GM12878 (cell line): Measurements from ENCODE around the gene S100A6. TPM values are rescaled to one million over a fixed set of nuclear protein-coding genes. Genes with fewer than 3 reads are reported as not detected.

Experiments used
- ATAC-seq: fragments of 200-7000 bp; cut with Tn5 transposase; 3 replicates; pipeline ENCODE4 v1.9.1; 2020; ENCODE audit warnings: mild to moderate bottlenecking, moderate library complexity
- BruUV-seq: library from RNA; stranded (reverse); fragments of 400-500 nt; replicated peaks from 2 replicates; lab custom pipeline; 2021; lab: Mats Ljungman, UMichigan
- CTCF ChIA-PET: fragments of 300-600 bp; sonication (Branson Sonifier 250); formaldehyde crosslinking; extraction: SDS; loops from one replicate; lab custom pipeline; 2021; ENCODE audit warnings: inconsistent platforms; lab: Yijun Ruan, JAX
- POLR2A ChIA-PET: fragments of 350-600 bp; formaldehyde crosslinking; extraction: SDS; loops from one replicate; lab custom pipeline; 2021; ENCODE audit warnings: inconsistent platforms; lab: Charles Lee
- RAD21 ChIA-PET: fragments of 300-600 bp; sonication (Branson Sonifier 250); formaldehyde crosslinking; loops from one replicate; lab custom pipeline; 2023; ENCODE audit warnings: antibody characterized with exemption; ENCODE audit not compliant: unreplicated experiment; lab: Charles Lee
- SMC1A ChIA-PET: fragments of 300-600 bp; sonication (Branson Sonifier 250); formaldehyde crosslinking; loops from one replicate; lab custom pipeline; 2023; ENCODE audit not compliant: unreplicated experiment, uncharacterized antibody; lab: Charles Lee
- DNase-seq: peaks from one replicate; pipeline ENCODE4 v3.0.0-alpha.2; 2011; ENCODE audit warnings: low read depth, low spot score
- FAIRE-seq: peaks from 3 replicates; lab custom pipeline; 2011; peaks lifted over from hg19 to GRCh38; lab: Jason Lieb, UNC
- H2AFZ ChIP-seq: 2 replicates; pipeline ENCODE4 v1.6.0; 2011; ENCODE audit warnings: low read depth, low read length, control low read depth; ENCODE audit not compliant: control insufficient read depth
- H3K27ac ChIP-seq: 2 replicates; pipeline ENCODE4 v1.5.1; 2011; ENCODE audit warnings: control low read depth; ENCODE audit not compliant: control insufficient read depth, insufficient read depth
- H3K27me3 ChIP-seq, 2 experiments: replicated peaks in 1 of 2; 2 replicates each; pipeline versions ENCODE4 v1.6.0 to v1.6.1; 2011; ENCODE audit warnings: low read length in 1 of 2; ENCODE audit not compliant: control insufficient read depth in 2 of 2, insufficient read depth in 2 of 2
- H3K36me3 ChIP-seq, 2 experiments: 2 replicates each; pipeline ENCODE4 v1.5.1; 2011; ENCODE audit warnings: low read length in 1 of 2; ENCODE audit not compliant: control insufficient read depth in 2 of 2, insufficient read depth in 2 of 2
- H3K4me1 ChIP-seq: 2 replicates; pipeline ENCODE4 v1.6.1; 2011; ENCODE audit warnings: mild to moderate bottlenecking, low read length, moderate library complexity, mixed read lengths; ENCODE audit not compliant: control insufficient read depth, insufficient read depth
- H3K4me2 ChIP-seq: 2 replicates; pipeline ENCODE4 v1.6.0; 2011; ENCODE audit warnings: control low read depth; ENCODE audit not compliant: control insufficient read depth, insufficient read depth
- H3K4me3 ChIP-seq: fragments of 200-600 bp; sonication (generic); 2 replicates; pipeline ENCODE4 v1.5.1; 2016
- H3K79me2 ChIP-seq: 2 replicates; pipeline ENCODE4 v1.6.0; 2011; ENCODE audit warnings: low read length; ENCODE audit not compliant: control insufficient read depth, insufficient read depth
- H3K9ac ChIP-seq: 2 replicates; pipeline ENCODE4 v1.8.0; 2011; ENCODE audit warnings: low read length, control low read depth, mixed read lengths; ENCODE audit not compliant: control insufficient read depth, insufficient read depth
- H3K9me3 ChIP-seq: replicated peaks from 3 replicates; pipeline ENCODE4 v1.5.1; 2011; ENCODE audit warnings: mild to moderate bottlenecking, low read length; ENCODE audit not compliant: control insufficient read depth, insufficient read depth
- H4K20me1 ChIP-seq: 2 replicates; pipeline ENCODE4 v1.6.0; 2011; ENCODE audit not compliant: control insufficient read depth, insufficient read depth
- BMI1 ChIP-seq: fragments of 450-650 bp; IDR thresholded peaks from 2 replicates; pipeline ENCODE4 v1.6.1; 2016; ENCODE audit warnings: mild to moderate bottlenecking, moderate library complexity, borderline replicate concordance
- CBX5 ChIP-seq: sonication (generic); IDR thresholded peaks from 2 replicates; pipeline ENCODE4 v1.6.1; 2016; ENCODE audit warnings: low read depth, moderate library complexity, mild to moderate bottlenecking, inconsistent platforms
- CREB1 ChIP-seq: IDR thresholded peaks from 2 replicates; pipeline ENCODE4 v1.6.1; 2012; ENCODE audit warnings: low read depth, mild to moderate bottlenecking, inconsistent platforms
- EP300 ChIP-seq, 2 experiments: fragments of 150-350 bp in 1 of 2; IDR thresholded peaks; 2 replicates each; pipeline ENCODE4 v1.6.1; 2011 to 2012; ENCODE audit warnings: low read depth in 2 of 2, low read length in 2 of 2, borderline replicate concordance in 1 of 2, improper control_type of control experiment in 1 of 2, inconsistent platforms in 1 of 2; ENCODE audit not compliant: control insufficient read depth in 1 of 2
- MYC ChIP-seq: IDR thresholded peaks from 2 replicates; pipeline ENCODE4 v1.6.1; 2011; ENCODE audit warnings: mild to moderate bottlenecking, low read length, moderate library complexity, inconsistent platforms; ENCODE audit not compliant: insufficient read depth, insufficient replicate concordance, insufficient read length, severe bottlenecking
- NFYB ChIP-seq: IDR thresholded peaks from 2 replicates; pipeline ENCODE4 v1.6.1; 2011; ENCODE audit warnings: low read depth, mild to moderate bottlenecking, low read length, improper control_type of control experiment, moderate library complexity; ENCODE audit not compliant: insufficient read depth
- SRF ChIP-seq, 2 experiments: IDR thresholded peaks; 2 replicates each; pipeline ENCODE4 v1.6.1; 2011; ENCODE audit warnings: low read depth in 2 of 2, low read length in 2 of 2, mild to moderate bottlenecking in 1 of 2, moderate library complexity in 1 of 2
- WGBS: methylation state at CpG from one replicate; pipeline ENCODE4 v1.1.6; 2016; ENCODE audit warnings: low lambda C conversion rate; ENCODE audit not compliant: insufficient replicate concordance, insufficient coverage; ENCODE audit errors: missing lambda C conversion rate; 5-methylcytosine and 5-hydroxymethylcytosine counted together
- in situ Hi-C: fragments of 300-500 bp; cut with MboI; formaldehyde crosslinking; loops from 9 replicates; pipeline ENCODE4 v1.14.3; 2018; ENCODE audit warnings: mixed read lengths
- intact Hi-C: fragments of 100-400 bp; cut with micrococcal nuclease; formaldehyde crosslinking; loops from one replicate; pipeline ENCODE4 v1.14.2; 2022; ENCODE audit not compliant: unreplicated experiment
- polyA plus RNA-seq, 11 experiments: library from polyadenylated mRNA; depleted of rRNA in 4 of 11; unstranded in 6 of 11; stranded (reverse) in 5 of 11; fragments of >200 nt; fragmentation: Nextera tagmentation in 4 of 11; fragmentation: Illumina TruSeq in 1 of 11; extraction: Ambion mirVana in 4 of 11; extraction: Trizol in 1 of 11; gene quantifications; 1 replicate in 1 of 11; 2 replicates in 10 of 11; pipeline versions ENCODE4 v1.2.1 to v1.2.3, GENCODE V29; 2011 to 2016; ENCODE audit warnings: inconsistent platforms in 2 of 11, missing spikeins in 2 of 11, low read depth in 1 of 11
- total RNA-seq, 4 experiments: library from RNA; depleted of rRNA in 3 of 4; stranded (reverse); fragments of >200 nt in 3 of 4; fragmentation: Illumina TruSeq in 1 of 4; extraction: Trizol in 1 of 4; gene quantifications; 2 replicates each; pipeline versions ENCODE4 v1.2.1 to v1.2.3, GENCODE V29; 2013 to 2021

S100A6 gene
- total and polyA plus RNA-seq, 10 of the 15 experiments (the other 5 are each of a cell fraction or from before 2014, with no cell fraction given) = 7.2 to 121 (median 45.7) TPM

- no peak for DNase-seq
- ChIA-PET CTCF (interaction anchor here (0.7 to 8.3 kb wide), 3 partner anchors 30 to 70 kb away, joined by 3 to 113 read pairs (median 21); partner anchors contain the start of genes CHTOP and S100A6), SMC1A (interaction anchor here (1.0 to 4.0 kb wide), 4 partner anchors 19 to 70 kb away, joined by 3 to 18 read pairs (median 10); partner anchors contain the start of genes CHTOP and S100A4), RAD21 (interaction anchor here (0.6 to 1.6 kb wide), 4 partner anchors 9 to 730 kb away, joined by 3 to 4 read pairs (median 3); no protein-coding TSS in a partner anchor)
- no peaks in the 10 kb centered on the region for H3K27me3 ChIP-seq
- no peaks in the 10 kb centered on the region for H3K9me3 ChIP-seq
- H3K27ac ChIP-seq = no peak overlapping the region
- ATAC-seq = no peak
- H2AFZ ChIP-seq = no peak overlapping the region
- no peak overlapping the region for H3K9ac ChIP-seq
- H4K20me1 ChIP-seq = no peaks in the 10 kb centered on the region
- H3K4me2 ChIP-seq = no peak overlapping the region
- in situ Hi-C loops = loop anchor here (5.0 kb wide), 1 partner anchor 57 kb away; no protein-coding TSS in a partner anchor
- no TSS peak for BruUV-seq
- H3K79me2 ChIP-seq = no peaks in the 10 kb centered on the region
- intact Hi-C loops = no loop called here
- H3K4me3 ChIP-seq = no peak overlapping the region
- no peak for TF ChIP-seq EP300 (IDR thresholded peaks at IDR 0.05; ENCODE audit: borderline replicate concordance in 1 of 2, control insufficient read depth in 1 of 2, low read depth in 2 of 2, low read length in 2 of 2)
- no peak for TF ChIP-seq NFYB
- TF ChIP-seq BMI1 = no peak
- no peak for TF ChIP-seq CREB1
- TF ChIP-seq MYC = no peak
- TF ChIP-seq SRF (IDR thresholded peaks at IDR 0.05; ENCODE audit: low read depth in 2 of 2, low read length in 2 of 2) = no peak
- no peak for TF ChIP-seq CBX5
- TF ChIP-seq, all 136 proteins: peak for 0
- POLR2A ChIA-PET = interaction anchor here (0.6 to 4.1 kb wide), 3 partner anchors 19 to 323 kb away, joined by 3 to 34 read pairs (median 5); partner anchors contain the start of gene S100A4
- no peaks in the 10 kb centered on the region for H3K36me3 ChIP-seq
- FAIRE-seq = no peak
- H3K4me1 ChIP-seq = peaks cover 15% of the 10 kb centered on the region
- WGBS = 83% methylated on average over 7 of the region's 7 CpGs
Observed at GRCh38 chr1:153563991-153564390, 28.2 kb upstream of the S100A6 start.
